Endothelial cell of umbilical vein (primary cell): ENCODE measurements around the gene HNRNPK. TPM values are rescaled to one million over a fixed set of nuclear protein-coding genes. Genes with fewer than 3 reads are reported as not detected.

Experiments
- BruUV-seq: library from RNA; stranded (reverse); fragments of 400-500 nt; replicated peaks from 2 replicates; lab custom pipeline; 2021; lab: Mats Ljungman, UMichigan
- CTCF ChIA-PET: fragments of 300-600, 350-600 bp; sonication (Branson Sonifier 250); formaldehyde crosslinking; loops from one replicate; lab custom pipeline; 2021; ENCODE audit warnings: antibody characterized with exemption, inconsistent platforms; lab: Charles Lee
- POLR2A ChIA-PET: fragments of 300-600, 350-600 bp; sonication (Branson Sonifier 250); formaldehyde crosslinking; loops from one replicate; lab custom pipeline; 2021; ENCODE audit warnings: antibody characterized with exemption, inconsistent platforms; lab: Charles Lee
- DNase-seq: peaks from one replicate; pipeline ENCODE4 v3.0.0-alpha.2; 2011; ENCODE audit warnings: low read depth, low spot score
- FAIRE-seq: peaks from 2 replicates; lab custom pipeline; 2011; peaks lifted over from hg19 to GRCh38; lab: Jason Lieb, UNC
- H2AFZ ChIP-seq: 2 replicates; pipeline ENCODE4 v1.6.0; 2012; ENCODE audit warnings: low read depth, low read length, control low read depth, inconsistent platforms
- H3K27ac ChIP-seq: 2 replicates; pipeline ENCODE4 v1.5.1; 2011; ENCODE audit warnings: low read depth, mild to moderate bottlenecking, control low read depth, low read length, moderate library complexity; ENCODE audit not compliant: insufficient read depth
- H3K27me3 ChIP-seq, 2 experiments: 2 replicates each; pipeline versions ENCODE4 v1.6.0 to v1.6.1; 2011; ENCODE audit warnings: low read length in 2 of 2, mixed read lengths in 1 of 2; ENCODE audit not compliant: control insufficient read depth in 2 of 2, insufficient read depth in 2 of 2
- H3K36me3 ChIP-seq, 2 experiments: 2 replicates in 1 of 2; 3 replicates in 1 of 2; pipeline ENCODE4 v1.5.1; 2011; ENCODE audit warnings: low read length in 2 of 2, mild to moderate bottlenecking in 1 of 2, moderate library complexity in 1 of 2; ENCODE audit not compliant: control insufficient read depth in 2 of 2, insufficient read depth in 2 of 2; ENCODE audit errors: extremely low read depth in 1 of 2
- H3K4me1 ChIP-seq: 3 replicates; pipeline ENCODE4 v1.5.1; 2011; ENCODE audit warnings: mild to moderate bottlenecking, low read length; ENCODE audit not compliant: control insufficient read depth, insufficient read depth; ENCODE audit errors: extremely low read depth
- H3K4me2 ChIP-seq: 2 replicates; pipeline ENCODE4 v1.6.1; 2011; ENCODE audit warnings: low read length, control low read depth, mixed read lengths; ENCODE audit not compliant: insufficient read depth
- H3K4me3 ChIP-seq, 3 experiments: fragments of 200-600 bp in 1 of 3; sonication (generic), shearing (Covaris generic) in 1 of 3; replicated peaks in 1 of 3; 2 replicates each; pipeline ENCODE4 v1.5.1; 2011 to 2016; ENCODE audit warnings: control low read depth in 3 of 3, low read length in 3 of 3, mild to moderate bottlenecking in 2 of 3, inconsistent platforms in 1 of 3, low read depth in 1 of 3, moderate library complexity in 1 of 3; ENCODE audit not compliant: insufficient read depth in 1 of 3
- H3K79me2 ChIP-seq: 2 replicates; pipeline ENCODE4 v1.6.0; 2012; ENCODE audit warnings: low read length, inconsistent platforms; ENCODE audit not compliant: control insufficient read depth, insufficient read depth
- H3K9ac ChIP-seq: replicated peaks from 2 replicates; pipeline ENCODE3; 2011; ENCODE audit warnings: low read length, control low read depth; ENCODE audit not compliant: insufficient read depth; ENCODE audit errors: extremely low read depth
- H3K9me1 ChIP-seq: replicated peaks from 3 replicates; pipeline ENCODE4 v1.6.0; 2011; ENCODE audit warnings: mild to moderate bottlenecking, low read length; ENCODE audit not compliant: control insufficient read depth, insufficient read depth; ENCODE audit errors: extremely low read depth
- H3K9me3 ChIP-seq: replicated peaks from 2 replicates; pipeline ENCODE4 v1.5.1; 2012; ENCODE audit warnings: low read length, inconsistent platforms; ENCODE audit not compliant: control insufficient read depth, insufficient read depth
- H4K20me1 ChIP-seq: replicated peaks from 2 replicates; pipeline ENCODE3; 2011; ENCODE audit warnings: mild to moderate bottlenecking, low read length; ENCODE audit not compliant: control insufficient read depth, insufficient read depth; ENCODE audit errors: extremely low read depth
- CTCF ChIP-seq, 2 donors: IDR thresholded peaks; 1 replicate in 1 of 2; 2 replicates in 1 of 2; pipeline ENCODE4 v1.5.1; 2011; ENCODE audit warnings: low read length in 2 of 2, mild to moderate bottlenecking in 2 of 2, moderate library complexity in 2 of 2, control low read depth in 1 of 2, inconsistent platforms in 1 of 2, low read depth in 1 of 2; ENCODE audit not compliant: insufficient read depth in 1 of 2; ENCODE audit errors: extremely low read depth in 1 of 2
- EZH2 ChIP-seq: IDR thresholded peaks from 2 replicates; pipeline ENCODE4 v1.6.1; 2012; ENCODE audit warnings: borderline replicate concordance, low read depth, mild to moderate bottlenecking, moderate library complexity, low read length, inconsistent platforms; ENCODE audit not compliant: severe bottlenecking
- GATA2 ChIP-seq: IDR thresholded peaks from 2 replicates; pipeline ENCODE4 v1.7.0; 2011; ENCODE audit warnings: low read depth, mild to moderate bottlenecking, moderate library complexity, mixed read lengths, low read length; ENCODE audit not compliant: insufficient read length, insufficient read depth
- JUN ChIP-seq: IDR thresholded peaks from 2 replicates; pipeline ENCODE4 v1.6.1; 2011; ENCODE audit warnings: borderline replicate concordance, low read depth; ENCODE audit not compliant: insufficient read length, insufficient read depth
- MAX ChIP-seq: IDR thresholded peaks from 2 replicates; pipeline ENCODE4 v1.6.1; 2011; ENCODE audit not compliant: insufficient read depth, insufficient read length
- MYC ChIP-seq: IDR thresholded peaks from one replicate; pipeline ENCODE4 v1.6.1; 2011; ENCODE audit warnings: mild to moderate bottlenecking, low read depth, low read length
- POLR2A ChIP-seq: IDR thresholded peaks from 2 replicates; pipeline ENCODE4 v1.6.1; 2012; ENCODE audit warnings: low read depth, mild to moderate bottlenecking, control low read depth, low read length
- POLR2AphosphoS5 ChIP-seq: IDR thresholded peaks from 2 replicates; pipeline ENCODE4 v1.6.1; 2012; ENCODE audit warnings: low read depth, mild to moderate bottlenecking, control low read depth, low read length, moderate library complexity; ENCODE audit not compliant: insufficient read depth
- dilution Hi-C: fragments of 300-500 bp; cut with MboI; formaldehyde crosslinking; loops from one replicate; pipeline ENCODE4 v1.15.0; 2019; ENCODE audit warnings: low sequenced_read_pairs; ENCODE audit not compliant: extremely low pct_ligation_motif_present
- intact Hi-C: fragments of 100-400 bp; cut with micrococcal nuclease; formaldehyde crosslinking; loops from one replicate; pipeline ENCODE4 v1.10.0; 2022
- polyA plus RNA-seq, 4 experiments: library from polyadenylated mRNA; depleted of rRNA in 3 of 4; stranded (reverse) in 3 of 4; unstranded in 1 of 4; fragments of >200 nt; gene quantifications; 2 replicates each; pipeline versions ENCODE4 v1.2.1 to v1.2.3, GENCODE V29; 2011 to 2012; ENCODE audit warnings: missing spikeins in 1 of 4
- total RNA-seq: library from RNA; stranded (reverse); gene quantifications from 2 replicates; pipeline ENCODE4 v1.2.3, GENCODE V29; 2021

HNRNPK gene
- total and polyA plus RNA-seq, 2 donors (not counting 3 experiments of a cell fraction or from before 2014, with no cell fraction given) = 399 to 663 TPM

DNA sequence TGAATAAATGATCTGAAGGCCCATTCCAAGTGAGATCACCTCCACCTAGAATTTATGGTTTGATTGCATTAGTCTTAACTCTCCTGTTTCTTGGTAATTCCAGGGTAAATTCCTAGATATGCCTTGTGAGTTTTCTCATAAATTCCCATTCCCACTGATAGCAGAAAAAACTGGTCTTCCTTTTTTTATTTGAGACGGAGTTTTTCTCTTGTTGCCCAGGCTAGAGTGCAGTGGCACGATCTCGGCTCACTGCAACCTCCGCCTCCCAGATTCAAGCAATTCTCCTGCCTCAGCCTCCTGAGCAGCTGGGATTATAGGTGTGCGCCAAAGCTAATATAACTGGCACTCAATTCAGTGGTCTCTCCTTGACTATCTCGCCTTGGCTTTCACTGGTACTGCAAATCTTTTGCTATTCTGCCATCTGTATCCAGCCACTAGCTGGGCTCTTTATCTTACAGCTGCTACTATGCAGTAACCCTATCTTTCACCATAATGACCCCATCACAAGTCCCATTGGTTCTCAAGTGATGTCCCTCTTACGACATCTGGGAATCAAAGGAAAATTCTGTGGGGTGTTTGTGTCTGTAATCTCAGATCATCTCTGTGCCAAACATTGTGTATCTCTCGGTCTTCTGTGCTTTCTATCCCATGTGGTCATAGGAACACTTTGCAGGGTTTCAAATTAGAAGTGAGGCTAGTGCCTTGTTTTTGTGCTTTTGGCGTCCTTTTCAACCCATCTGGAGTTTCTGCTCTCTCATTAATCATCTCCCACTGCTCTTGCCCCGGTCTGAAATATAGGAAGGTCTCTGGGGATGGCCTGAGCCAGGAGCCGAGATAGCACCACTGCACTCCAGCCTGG, 14.4 kb downstream of the HNRNPK start:
- DNase-seq (no peak), FAIRE-seq (no peak)
- H3K36me3 ChIP-seq = peaks cover 5 to 19% of the 10 kb centered on the region in 2 experiments
- no peaks in the 10 kb centered on the region for H3K9me3 ChIP-seq
- H4K20me1 ChIP-seq = no peaks in the 10 kb centered on the region
- no peaks in the 10 kb centered on the region for H3K27me3 ChIP-seq
- no peak overlapping the region for H3K27ac ChIP-seq
- BruUV-seq = no TSS peak
- CTCF ChIA-PET = interaction anchor here (4.8 kb wide), 1 partner anchor 295 kb away, joined by 26 read pairs; no protein-coding TSS in a partner anchor
- POLR2A ChIA-PET = no interaction called here
- H3K9me1 ChIP-seq = no peaks in the 10 kb centered on the region
- TF ChIP-seq EZH2 (no peak), MYC (no peak), POLR2A (peak; percentile 68), CTCF (IDR thresholded peaks at IDR 0.05; ENCODE audit: extremely low read depth in 1 of 2, insufficient read depth in 1 of 2, low read depth in 1 of 2, low read length in 2 of 2) (no peak), GATA2 (no peak), JUN (no peak), MAX (no peak), POLR2AphosphoS5 (no peak)
- no peaks in the 10 kb centered on the region for H3K4me1 ChIP-seq
- no peak overlapping the region for H3K4me2 ChIP-seq
- dilution Hi-C loops (no loop called here), intact Hi-C loops (no loop called here)
- no peak overlapping the region for H3K4me3 ChIP-seq
- H3K79me2 ChIP-seq = peaks cover 4% of the 10 kb centered on the region
- H2AFZ ChIP-seq = no peak overlapping the region
- no peak overlapping the region for H3K9ac ChIP-seq
